Globus pallidus (tissue), 1 donor: ENCODE measurements around the gene JMJD7.

Experiments
- DNase-seq: peaks from one replicate; pipeline ENCODE4 v3.0.0-alpha.2; 2015; ENCODE audit warnings: low spot score

The JMJD7 gene

GRCh38 chr15:41882689-41883483, 55.0 kb downstream of the JMJD7 start:
- DNase-seq: no peak

- no peak for DNase-seq
These were observed 55.6 kb downstream of the JMJD7 start for GRCh38 chr15:41883484-41883825.

GRCh38 chr15:41884458-41884857, 56.6 kb downstream of the JMJD7 start:
- DNase-seq: no peak

DNA sequence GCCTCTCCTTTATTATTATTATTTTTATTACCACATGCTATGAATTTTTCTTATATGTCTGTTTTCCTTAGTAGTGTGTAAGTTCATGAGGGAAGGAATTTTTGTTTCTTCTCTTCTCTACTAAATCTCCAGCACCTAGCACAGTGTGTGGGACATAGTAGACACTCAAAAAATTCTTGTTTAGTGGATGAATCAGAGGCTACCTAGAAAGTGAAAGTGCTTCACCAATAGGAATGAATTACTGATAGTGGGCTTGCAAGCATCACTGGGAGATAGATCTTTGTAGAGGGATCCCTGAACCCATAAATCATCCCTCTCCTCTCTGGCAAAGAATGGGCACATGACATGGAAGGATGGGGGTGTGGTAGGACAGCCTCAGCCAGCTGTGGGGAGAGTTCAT, 57.4 kb downstream of the JMJD7 start:
- no peak for DNase-seq

DNA sequence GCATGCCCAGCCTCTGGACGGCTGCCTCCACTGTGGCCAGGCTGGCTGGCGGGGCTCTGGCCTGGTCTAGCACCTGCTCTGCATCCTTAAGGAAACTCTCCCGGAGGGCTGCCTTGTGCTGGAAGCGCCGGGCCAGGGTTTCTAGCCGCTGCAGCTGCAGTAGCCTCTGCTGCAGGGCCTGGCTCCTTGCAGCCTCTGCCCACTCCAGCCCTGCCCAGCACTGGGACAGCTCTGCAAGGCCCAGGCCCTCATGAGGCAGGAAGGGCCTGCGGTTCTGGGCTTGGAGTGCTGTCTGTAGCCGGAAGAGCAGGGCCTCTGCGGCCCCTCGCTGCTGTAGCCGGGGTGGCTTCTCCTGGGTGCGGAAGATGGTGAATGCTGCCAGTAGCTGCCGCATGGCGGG, 57.9 kb downstream of the JMJD7 start:
- no peak for DNase-seq

GRCh38 chr15:41886741-41887140, 58.8 kb downstream of the JMJD7 start:
- no peak for DNase-seq

DNA sequence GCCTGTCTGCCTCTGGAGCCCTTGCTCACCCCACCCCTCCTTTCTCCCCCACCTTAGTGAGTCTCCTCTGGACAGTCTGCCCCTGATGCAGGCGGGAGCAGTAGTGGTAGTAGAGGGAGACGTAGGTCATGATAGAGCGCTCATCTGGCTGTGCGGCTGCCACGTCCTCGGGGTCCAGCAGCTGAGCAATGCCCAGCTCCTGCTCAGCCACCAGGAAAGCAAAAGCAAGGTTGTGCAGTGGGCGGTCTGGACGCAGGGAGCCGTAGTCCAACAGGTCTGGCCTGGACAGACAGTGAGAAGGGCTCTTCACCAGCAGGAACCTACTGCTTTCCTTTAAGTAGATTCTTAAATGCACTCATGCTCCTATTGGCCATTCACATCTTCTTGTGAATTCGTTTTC, 59.3 kb downstream of the JMJD7 start:
- no peak for DNase-seq
